Fibroblast of pulmonary artery (primary cell): ENCODE data around the gene FADS1.

Source experiments
- DNase-seq: peaks from one replicate; pipeline ENCODE4 v3.0.0-alpha.2; 2010; ENCODE audit warnings: low read depth
- H3K4me3 ChIP-seq: replicated peaks from 2 replicates; pipeline ENCODE4 v1.5.1; 2011; ENCODE audit warnings: low read depth, mild to moderate bottlenecking, control low read depth, low read length, moderate library complexity
- CTCF ChIP-seq: IDR thresholded peaks from 2 replicates; pipeline ENCODE4 v1.5.1; 2011; ENCODE audit warnings: mild to moderate bottlenecking, control low read depth, low read length, inconsistent platforms; ENCODE audit errors: missing control alignments

FADS1 gene

GRCh38 chr11:61812736-61813411 lies 3.9 kb downstream of the FADS1 start:
- no peak for TF ChIP-seq CTCF
- no peak overlapping the region for H3K4me3 ChIP-seq
- DNase-seq, result no peak

- no peak for TF ChIP-seq CTCF
- H3K4me3 ChIP-seq, result no peak overlapping the region
- no peak for DNase-seq
Observed at GRCh38 chr11:61811831-61812230, 5.0 kb downstream of the FADS1 start.

GRCh38 chr11:61810671-61811175 lies 6.1 kb downstream of the FADS1 start:
- no peak overlapping the region for H3K4me3 ChIP-seq
- no peak for DNase-seq
- no peak for TF ChIP-seq CTCF

- TF ChIP-seq CTCF, result no peak
- no peak overlapping the region for H3K4me3 ChIP-seq
- no peak for DNase-seq
Observed at GRCh38 chr11:61806785-61807184, 10.0 kb downstream of the FADS1 start.

- H3K4me3 ChIP-seq, result no peak overlapping the region
- DNase-seq, result no peak
- TF ChIP-seq CTCF, result no peak
Observed at GRCh38 chr11:61805146-61805545, 11.7 kb downstream of the FADS1 start.

GRCh38 chr11:61803889-61804647 lies 12.7 kb downstream of the FADS1 start:
- peak; percentile 65 for DNase-seq
- H3K4me3 ChIP-seq, result no peak overlapping the region
- TF ChIP-seq CTCF, result no peak

- no peak overlapping the region for H3K4me3 ChIP-seq
- no peak for TF ChIP-seq CTCF
- no peak for DNase-seq
Observed at GRCh38 chr11:61802605-61803004, 14.2 kb downstream of the FADS1 start.
